Progenitor cell of endocrine pancreas (in vitro differentiated cells): ENCODE results near the gene ASB3. TPM values are rescaled to one million over a fixed set of nuclear protein-coding genes. Genes with fewer than 3 reads are reported as not detected.

Source experiments
- DNase-seq: peaks from one replicate; pipeline ENCODE4 v3.0.0; 2021; ENCODE audit warnings: low spot score; ENCODE audit not compliant: unreplicated experiment
- H3K27ac Mint-ChIP-seq: 2 replicates; pipeline ENCODE4 v1.8.0; 2021; ENCODE audit warnings: mild to moderate bottlenecking, moderate library complexity, mixed read lengths
- H3K27me3 Mint-ChIP-seq: 2 replicates; pipeline ENCODE4 v1.8.0; 2021; ENCODE audit warnings: mixed read lengths
- H3K36me3 Mint-ChIP-seq: 2 replicates; pipeline ENCODE4 v1.8.0; 2022; ENCODE audit warnings: mixed read lengths; ENCODE audit not compliant: insufficient read depth
- H3K4me1 Mint-ChIP-seq: 2 replicates; pipeline ENCODE4 v1.8.0; 2021; ENCODE audit warnings: low read depth, mixed read lengths
- H3K4me3 Mint-ChIP-seq: 2 replicates; pipeline ENCODE4 v1.8.0; 2021; ENCODE audit warnings: low read depth, mild to moderate bottlenecking, moderate library complexity, mixed read lengths
- H3K9me3 Mint-ChIP-seq: 2 replicates; pipeline ENCODE4 v1.8.0; 2021; ENCODE audit warnings: low read depth, mixed read lengths
- total RNA-seq: library from RNA; stranded (reverse); gene quantifications from 2 replicates; pipeline ENCODE4 v1.2.1, GENCODE V29; 2021
- TF ChIP-seq, protein P1 (sequence below): fragments of 200-600 bp; sonication (generic); IDR thresholded peaks from one replicate; pipeline ENCODE4 v1.5.0; 2021; ENCODE audit warnings: antibody characterized with exemption, mild to moderate bottlenecking; ENCODE audit not compliant: unreplicated experiment

ASB3 gene
- total RNA-seq, 1 donor from 2014 or later, result 31.4 TPM

- Mint-ChIP-seq H3K27ac (no peak overlapping the region), H3K27me3 (no peaks in the 10 kb centered on the region), H3K9me3 (no peaks in the 10 kb centered on the region), H3K36me3 (no peaks in the 10 kb centered on the region), H3K4me1 (no peaks in the 10 kb centered on the region), H3K4me3 (no peak overlapping the region)
- TF ChIP-seq, protein P1, sequence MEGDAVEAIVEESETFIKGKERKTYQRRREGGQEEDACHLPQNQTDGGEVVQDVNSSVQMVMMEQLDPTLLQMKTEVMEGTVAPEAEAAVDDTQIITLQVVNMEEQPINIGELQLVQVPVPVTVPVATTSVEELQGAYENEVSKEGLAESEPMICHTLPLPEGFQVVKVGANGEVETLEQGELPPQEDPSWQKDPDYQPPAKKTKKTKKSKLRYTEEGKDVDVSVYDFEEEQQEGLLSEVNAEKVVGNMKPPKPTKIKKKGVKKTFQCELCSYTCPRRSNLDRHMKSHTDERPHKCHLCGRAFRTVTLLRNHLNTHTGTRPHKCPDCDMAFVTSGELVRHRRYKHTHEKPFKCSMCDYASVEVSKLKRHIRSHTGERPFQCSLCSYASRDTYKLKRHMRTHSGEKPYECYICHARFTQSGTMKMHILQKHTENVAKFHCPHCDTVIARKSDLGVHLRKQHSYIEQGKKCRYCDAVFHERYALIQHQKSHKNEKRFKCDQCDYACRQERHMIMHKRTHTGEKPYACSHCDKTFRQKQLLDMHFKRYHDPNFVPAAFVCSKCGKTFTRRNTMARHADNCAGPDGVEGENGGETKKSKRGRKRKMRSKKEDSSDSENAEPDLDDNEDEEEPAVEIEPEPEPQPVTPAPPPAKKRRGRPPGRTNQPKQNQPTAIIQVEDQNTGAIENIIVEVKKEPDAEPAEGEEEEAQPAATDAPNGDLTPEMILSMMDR, result no peak
- no peak for DNase-seq
These were observed 146.3 kb downstream of the ASB3 start for GRCh38 chr2:53640466-53640865.

DNA sequence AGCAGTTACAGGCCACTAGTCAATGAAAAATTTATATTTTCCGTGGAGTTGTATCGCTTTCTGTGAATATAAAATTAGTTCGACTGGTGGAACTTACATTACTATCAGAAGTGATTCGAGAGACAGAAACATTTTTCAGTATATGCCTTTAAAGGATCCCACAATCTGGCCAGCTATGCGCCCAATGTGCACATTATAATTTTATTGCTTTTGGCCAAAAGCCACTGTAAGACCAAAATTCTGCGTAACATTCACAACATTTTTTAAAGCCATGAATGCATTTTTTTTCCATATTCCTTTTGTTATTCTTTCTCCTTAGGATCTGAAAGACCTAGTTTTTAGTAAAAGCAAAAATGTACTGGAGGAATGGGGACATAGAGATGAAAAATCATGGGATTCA lies 150.2 kb downstream of the ASB3 start:
- Mint-ChIP-seq H3K27me3 (no peaks in the 10 kb centered on the region), H3K9me3 (no peaks in the 10 kb centered on the region), H3K4me1 (no peaks in the 10 kb centered on the region), H3K4me3 (no peak overlapping the region), H3K27ac (no peak overlapping the region), H3K36me3 (no peaks in the 10 kb centered on the region)
- no peak for DNase-seq
- TF ChIP-seq, protein P1, result no peak

DNA sequence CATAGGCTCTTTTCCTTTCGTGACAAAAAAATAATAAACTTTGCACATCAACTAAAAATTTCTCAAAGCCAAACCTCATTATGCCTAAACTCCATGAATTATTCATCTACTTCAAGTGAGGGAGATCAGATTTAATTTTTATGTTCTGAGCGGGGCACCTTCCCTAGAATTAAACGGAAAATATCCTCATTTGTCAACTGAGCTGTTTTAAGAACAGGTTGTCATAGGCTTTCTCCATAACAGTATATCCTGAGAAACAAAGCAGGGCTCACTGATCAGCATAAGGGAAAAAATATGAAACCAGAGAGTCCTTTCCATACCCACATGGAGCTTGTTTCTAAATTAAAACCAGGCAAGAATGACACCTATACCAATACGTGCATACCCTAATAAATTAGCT lies 150.6 kb downstream of the ASB3 start:
- H3K27me3 Mint-ChIP-seq, result no peaks in the 10 kb centered on the region
- TF ChIP-seq, protein P1, result no peak
- no peak for DNase-seq
- H3K4me3 Mint-ChIP-seq, result no peak overlapping the region
- no peaks in the 10 kb centered on the region for H3K36me3 Mint-ChIP-seq
- no peaks in the 10 kb centered on the region for H3K4me1 Mint-ChIP-seq
- H3K27ac Mint-ChIP-seq, result no peak overlapping the region
- no peaks in the 10 kb centered on the region for H3K9me3 Mint-ChIP-seq

DNA sequence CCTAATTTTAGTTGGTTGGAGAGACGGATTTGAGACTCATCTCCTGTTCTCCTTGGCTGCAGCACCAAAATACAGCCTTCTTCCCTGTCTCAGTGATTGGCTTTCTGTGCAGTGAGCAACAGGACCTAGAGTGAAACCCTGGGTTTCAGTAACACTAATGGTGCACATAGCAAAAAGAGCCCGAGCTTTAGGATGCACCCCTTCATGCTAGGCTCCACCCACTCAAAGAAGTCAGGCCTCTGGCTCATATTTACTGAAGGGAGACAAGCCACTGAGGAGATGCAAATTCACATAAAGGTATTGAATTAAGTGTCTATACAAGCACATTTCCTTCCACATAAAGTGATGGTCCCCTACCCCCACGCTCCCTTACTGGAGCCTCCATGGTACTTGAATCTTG lies 151.1 kb downstream of the ASB3 start:
- no peaks in the 10 kb centered on the region for H3K36me3 Mint-ChIP-seq
- H3K4me1 Mint-ChIP-seq, result no peaks in the 10 kb centered on the region
- no peak overlapping the region for H3K27ac Mint-ChIP-seq
- H3K4me3 Mint-ChIP-seq, result no peak overlapping the region
- TF ChIP-seq, protein P1, result no peak
- no peaks in the 10 kb centered on the region for H3K27me3 Mint-ChIP-seq
- no peaks in the 10 kb centered on the region for H3K9me3 Mint-ChIP-seq
- DNase-seq, result no peak

DNA sequence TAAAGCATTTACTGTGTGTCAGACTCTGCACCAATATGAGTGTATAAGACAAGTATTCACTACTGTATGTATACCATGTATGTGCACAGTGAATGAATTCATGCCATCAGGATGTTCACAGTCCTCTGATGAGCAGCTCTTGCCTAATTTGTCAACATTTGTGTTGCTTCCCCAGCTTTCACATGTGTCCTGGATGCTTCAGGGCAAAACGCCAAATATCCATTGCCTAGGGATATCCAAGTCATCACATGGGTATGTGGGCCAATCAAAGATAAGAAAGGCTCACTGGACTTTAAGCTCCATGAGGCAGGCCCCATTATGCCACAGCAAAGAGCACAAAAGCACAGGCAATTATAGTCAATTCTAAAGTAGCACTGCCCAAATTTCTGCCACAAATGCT lies 153.3 kb downstream of the ASB3 start:
- Mint-ChIP-seq H3K4me3 (no peak overlapping the region), H3K36me3 (no peaks in the 10 kb centered on the region), H3K9me3 (no peaks in the 10 kb centered on the region), H3K27me3 (no peaks in the 10 kb centered on the region), H3K4me1 (no peaks in the 10 kb centered on the region), H3K27ac (no peak overlapping the region)
- no peak for DNase-seq
- TF ChIP-seq, protein P1, result no peak
